Activated T-cell treated with anti-CD3 and anti-CD28 coated beads, Interleukin-2, amount 50 U/mL, for 1 hour (primary cell): Measurements from ENCODE around the gene FAM200A.
A peak's percentile ranks its signal among the peaks of the same experiment; 100 is the strongest.
"Not testable (repeated sequence)": the region's sequence is repeated elsewhere in the genome, so short reads cannot be mapped to it uniquely, and the experiment has no call there.

ENCODE experiments used
- DNase-seq: peaks from one replicate; pipeline ENCODE4 v3.0.0-alpha.2; 2020

The FAM200A gene

DNA sequence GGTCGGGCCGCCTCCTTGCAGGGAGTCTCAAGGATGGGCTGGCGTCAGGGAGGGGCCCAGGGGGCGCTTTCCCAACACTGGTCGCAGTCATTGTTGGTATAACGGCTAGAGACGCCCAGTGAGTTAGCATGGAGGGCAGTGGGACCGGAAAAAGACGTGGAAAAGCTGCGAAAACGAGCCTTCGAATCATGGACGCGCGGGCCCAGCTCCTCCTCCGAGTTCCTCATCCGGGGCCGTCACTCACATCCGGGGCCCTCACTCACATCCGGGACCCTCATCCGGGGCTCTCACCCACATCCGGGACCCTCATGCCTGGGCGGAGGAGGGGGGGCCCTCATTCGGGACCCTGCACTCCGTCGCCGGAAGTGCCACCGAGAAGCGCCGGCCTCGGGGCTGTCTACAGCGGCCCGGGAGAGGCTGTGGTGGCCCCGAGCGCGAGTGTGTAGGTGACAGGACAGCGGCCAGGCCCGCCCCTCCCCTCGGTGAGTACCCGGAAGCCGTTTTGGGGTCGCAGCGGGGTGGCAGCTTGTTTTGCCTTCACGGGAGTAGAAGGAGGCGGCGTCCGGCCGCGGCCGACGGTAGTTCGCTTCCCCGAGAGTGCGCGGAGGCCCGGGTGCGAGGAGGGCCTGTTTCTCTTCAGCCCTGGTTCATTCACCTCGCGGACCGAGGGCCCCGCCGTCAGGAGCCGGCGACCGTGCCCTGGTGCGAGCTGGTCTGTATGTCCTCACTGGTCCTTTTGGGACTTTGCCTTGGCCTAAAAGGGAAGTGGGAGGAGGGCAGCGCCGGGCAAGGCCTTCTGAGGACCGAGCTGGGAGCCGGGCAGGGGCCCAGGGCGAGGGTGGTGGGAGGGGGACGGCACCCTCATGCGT, 6.6 kb upstream of the FAM200A start, which contains the start of gene ZNF655:
ZNF655 (plus strand) TSS at position 337 of the 869 bp plus-strand sequence. CDS start 1,918 bp downstream, outside the sequence.
- peak; percentile 90 for DNase-seq

DNA sequence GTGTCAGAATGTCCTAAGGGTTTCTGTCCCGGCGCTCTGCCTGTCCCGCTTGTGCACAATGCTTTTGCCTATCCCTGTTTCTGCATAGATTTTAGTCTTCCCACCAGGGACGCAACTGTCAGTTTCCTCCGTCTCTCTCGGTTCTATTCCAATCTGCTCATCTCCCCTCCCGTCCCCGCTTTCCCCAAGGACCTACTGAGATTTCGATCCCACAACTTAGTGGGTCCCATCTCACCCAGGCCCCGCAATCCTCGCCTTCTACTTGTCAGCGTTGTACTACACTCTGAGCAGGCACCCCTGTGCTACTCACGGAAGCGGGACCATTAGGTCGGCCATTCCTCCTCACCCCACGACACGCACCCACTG, 6.0 kb upstream of the FAM200A start:
- DNase-seq: no peak

DNA sequence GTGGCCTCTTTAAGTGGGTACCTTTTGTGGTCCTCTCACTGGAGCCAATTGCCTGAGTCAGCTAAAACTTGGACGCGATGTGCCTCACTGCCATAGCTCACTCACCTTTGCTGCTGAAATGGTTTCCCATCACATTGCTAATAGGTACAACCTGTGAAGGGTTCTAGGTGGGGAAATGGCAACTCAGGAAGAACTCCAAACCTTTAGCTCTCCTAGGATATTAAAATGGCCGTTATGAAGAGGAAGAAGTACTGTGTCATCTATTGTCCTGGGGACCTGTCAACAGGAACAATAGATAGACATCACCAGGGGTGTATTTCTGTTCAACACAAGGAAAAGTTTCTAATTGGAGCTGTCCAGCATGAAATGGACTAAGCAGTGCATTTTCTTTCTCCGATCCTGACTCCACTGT, 5.3 kb upstream of the FAM200A start:
- no peak for DNase-seq

DNA sequence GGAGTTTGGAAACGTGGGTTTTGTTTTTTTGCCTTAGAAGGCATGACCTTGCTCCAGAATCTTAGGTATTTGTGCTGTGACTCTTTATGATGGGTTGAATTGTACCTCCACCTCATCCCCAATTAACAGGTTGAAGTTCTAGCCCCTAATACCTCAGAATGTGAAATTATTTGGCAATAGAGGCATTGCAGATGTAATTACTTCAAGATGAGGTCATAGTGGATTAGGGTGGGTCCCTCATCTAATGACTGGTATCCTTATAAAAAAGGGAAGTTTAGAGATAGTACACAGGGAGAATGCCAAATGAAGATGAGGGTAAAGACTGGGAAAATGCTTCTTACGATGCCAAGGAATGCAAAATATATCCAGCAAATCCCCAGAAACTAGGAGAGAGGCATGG, 3.0 kb upstream of the FAM200A start:
- DNase-seq: no peak

DNA sequence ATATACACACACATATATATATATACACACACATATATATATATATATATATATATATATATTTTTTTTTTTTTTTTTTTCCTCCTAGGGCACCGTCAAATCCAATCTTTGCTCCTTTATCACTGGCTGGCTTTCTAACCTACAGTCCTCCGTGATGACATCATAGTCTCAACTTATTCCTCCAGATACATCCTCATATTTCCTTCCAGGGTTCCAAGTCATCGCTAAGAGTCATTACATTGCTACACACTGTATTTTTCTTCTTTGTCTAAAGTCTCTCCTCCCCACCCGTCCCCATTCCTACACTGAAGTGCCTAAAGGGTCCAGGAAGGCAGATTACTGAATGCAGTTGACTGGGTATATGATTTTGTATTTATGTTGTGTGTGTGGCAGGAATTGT, 1.1 kb upstream of the FAM200A start:
- no peak for DNase-seq

DNA sequence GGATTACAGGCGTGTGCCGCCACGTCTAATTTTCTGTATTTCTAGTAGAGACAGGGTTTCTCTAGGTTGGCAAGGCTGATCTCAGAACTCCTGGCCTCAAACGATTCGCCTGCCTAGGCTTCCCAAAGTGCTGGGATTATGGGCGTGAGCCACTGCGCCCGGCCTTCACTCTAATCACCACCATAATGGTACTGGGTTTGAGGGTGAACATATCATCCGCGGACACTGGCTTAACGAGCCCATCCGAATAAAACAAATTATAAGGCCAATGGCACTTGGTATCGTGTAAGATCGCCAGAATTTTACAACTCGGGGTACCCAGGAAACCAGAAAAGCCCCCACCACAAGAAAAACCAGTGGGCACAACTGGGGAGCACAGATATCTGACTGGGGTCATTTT, 580 bp downstream of the FAM200A start:
- no peak for DNase-seq

- not testable (repeated sequence) for DNase-seq
These were observed 2.4 kb downstream of the FAM200A start for GRCh38 chr7:99549545-99549944.

DNA sequence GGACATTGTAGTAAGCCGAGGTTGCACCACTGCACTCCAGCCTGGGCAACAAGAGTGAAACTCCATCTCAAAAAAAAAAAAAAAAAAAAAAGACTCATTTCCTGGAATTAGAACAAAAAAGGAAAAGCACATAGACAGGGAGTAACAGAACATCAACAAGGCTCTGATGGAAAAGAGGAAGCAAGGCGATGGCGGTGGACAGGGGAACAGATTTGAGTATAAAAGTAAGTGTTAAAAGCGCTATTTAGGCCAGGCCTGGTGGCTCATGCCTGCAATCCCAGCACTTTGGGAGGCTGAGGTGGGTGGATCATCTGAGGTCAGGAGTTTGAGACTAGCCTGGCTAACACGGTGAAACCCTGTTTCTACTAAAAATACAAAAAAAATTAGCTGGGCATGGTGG, 6.6 kb downstream of the FAM200A start:
- DNase-seq: not testable (repeated sequence)

DNA sequence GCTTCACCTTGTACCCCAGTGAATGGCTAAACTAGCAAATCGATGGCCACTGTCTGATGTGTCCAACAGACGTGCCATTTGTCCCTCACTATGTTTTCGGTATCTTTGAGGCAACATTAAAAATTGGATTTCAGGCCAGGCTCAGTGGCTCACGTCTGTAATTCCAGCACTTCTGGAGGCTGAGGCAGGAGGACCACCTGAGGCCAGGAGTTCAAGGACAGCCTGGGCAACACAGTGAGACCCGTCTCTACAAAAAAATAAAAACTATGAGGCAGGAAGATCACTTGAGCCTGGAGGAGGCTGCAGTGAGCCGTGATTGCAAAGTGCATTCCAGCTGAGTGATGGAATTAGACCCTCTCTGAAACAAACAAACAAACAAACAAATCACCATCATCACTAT, 8.0 kb downstream of the FAM200A start:
- DNase-seq: no peak

- no peak for DNase-seq
These were observed 8.7 kb downstream of the FAM200A start for GRCh38 chr7:99543081-99543671.

- no peak for DNase-seq
These were observed 10.7 kb downstream of the FAM200A start for GRCh38 chr7:99541212-99541611.

DNA sequence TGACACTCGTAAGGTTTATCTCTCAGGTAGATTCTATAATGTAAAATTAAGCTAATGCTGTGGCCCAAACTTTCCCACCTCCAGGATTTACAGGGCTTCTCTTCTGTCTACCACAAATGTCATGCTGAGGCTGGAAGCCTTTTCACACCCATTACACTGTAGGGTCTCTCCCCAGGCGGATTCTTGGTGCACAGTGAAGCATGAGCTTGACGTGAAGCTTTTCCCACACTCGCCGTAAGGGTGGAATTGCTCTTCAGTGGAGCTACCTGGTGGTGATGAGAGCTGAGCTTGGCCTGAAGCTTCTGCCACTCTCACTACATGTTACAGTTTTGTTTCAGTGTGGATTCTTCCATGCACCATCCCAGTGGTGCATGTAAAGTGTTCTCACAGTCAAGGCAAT, 11.4 kb downstream of the FAM200A start:
- DNase-seq: no peak

- DNase-seq: no peak
These were observed 12.6 kb downstream of the FAM200A start for GRCh38 chr7:99539213-99539811.

GRCh38 chr7:99535667-99536066, 16.2 kb downstream of the FAM200A start:
- DNase-seq: no peak

DNA sequence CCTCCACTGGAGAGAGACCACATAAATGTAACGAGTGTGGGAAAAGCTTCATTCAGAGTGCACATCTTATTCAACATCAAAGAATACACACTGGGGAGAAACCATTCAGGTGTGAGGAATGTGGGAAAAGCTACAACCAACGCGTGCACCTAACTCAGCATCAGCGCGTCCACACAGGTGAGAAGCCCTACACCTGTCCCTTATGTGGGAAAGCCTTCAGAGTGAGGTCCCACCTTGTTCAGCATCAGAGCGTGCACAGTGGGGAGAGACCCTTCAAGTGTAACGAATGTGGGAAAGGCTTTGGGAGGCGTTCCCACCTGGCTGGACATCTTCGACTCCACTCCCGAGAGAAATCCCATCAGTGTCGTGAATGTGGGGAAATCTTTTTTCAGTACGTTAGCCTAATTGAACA, 20.6 kb downstream of the FAM200A start:
- no peak for DNase-seq

- peak; percentile 25 for DNase-seq
These were observed 26.0 kb downstream of the FAM200A start for GRCh38 chr7:99525713-99526440.

- DNase-seq: no peak
These were observed 30.5 kb downstream of the FAM200A start for GRCh38 chr7:99521399-99521798.

- DNase-seq: no peak
These were observed 37.9 kb downstream of the FAM200A start for GRCh38 chr7:99514050-99514449.

DNA sequence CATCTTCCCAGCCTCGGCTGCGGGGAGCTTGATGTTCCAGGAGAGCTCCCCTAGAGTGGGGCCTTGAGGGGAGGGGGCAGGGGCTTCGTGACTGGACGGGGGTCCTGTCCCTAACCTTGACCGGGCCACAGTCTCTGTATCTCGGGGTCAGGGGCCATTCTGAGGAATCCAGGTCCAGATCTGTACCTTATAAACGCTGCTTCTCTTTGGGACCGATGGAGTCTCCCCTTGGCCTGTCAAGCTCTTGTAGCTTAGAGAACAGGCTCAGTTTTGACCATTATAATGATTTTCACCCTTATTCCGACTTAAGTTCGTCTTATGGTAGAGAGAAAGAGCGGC, 46.6 kb downstream of the FAM200A start:
- DNase-seq: no peak

DNA sequence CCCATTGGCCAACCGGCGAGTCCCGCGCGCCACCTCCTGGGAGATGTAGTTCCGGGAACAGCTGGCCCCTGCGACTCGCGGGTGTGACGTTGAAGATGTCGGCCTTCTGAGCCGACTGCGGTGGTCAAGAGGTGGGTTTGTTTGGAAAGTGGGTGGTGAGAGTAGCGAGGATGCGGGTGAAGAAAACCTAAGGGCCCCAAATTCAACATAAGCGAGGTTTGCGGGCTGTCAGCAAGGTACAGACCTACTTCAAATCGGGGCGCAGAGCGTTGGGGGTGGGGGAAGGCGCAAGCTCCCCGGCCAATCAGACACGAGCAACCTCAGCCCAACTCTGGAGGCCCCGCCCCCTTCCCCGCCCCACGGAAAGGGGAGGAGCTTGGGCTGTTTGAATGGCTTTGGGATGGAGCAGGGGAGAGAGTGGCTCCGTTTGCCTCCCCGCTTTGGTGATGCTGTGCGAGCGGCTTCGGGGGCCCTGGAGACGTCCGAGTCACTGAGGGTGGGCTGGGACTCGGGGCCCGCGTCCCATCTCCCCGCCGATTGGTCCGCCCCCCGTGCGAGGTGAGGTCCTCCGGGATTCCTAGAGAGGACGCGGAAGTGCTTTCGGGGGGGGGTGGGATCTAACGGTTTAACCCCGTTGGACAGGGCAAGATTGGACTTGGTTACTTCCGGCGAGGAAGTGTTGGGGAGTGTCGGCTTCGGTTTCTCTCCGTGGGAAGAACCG, 47.2 kb downstream of the FAM200A start, which contains the start of gene ZKSCAN5:
ZKSCAN5 (plus strand) TSS at position 60 of the 721 bp plus-strand sequence. CDS start 1,383 bp downstream, outside the sequence.
- DNase-seq: peak; percentile 99

- DNase-seq: no peak
These were observed 47.7 kb downstream of the FAM200A start for GRCh38 chr7:99504281-99504602.

GRCh38 chr7:99501236-99501635, 50.7 kb downstream of the FAM200A start:
- not testable (repeated sequence) for DNase-seq

GRCh38 chr7:99500637-99501009, 51.3 kb downstream of the FAM200A start:
- no peak for DNase-seq
